Tibial nerve (tissue), 4 donors: ENCODE measurements around the gene STRIP1. TPM values are rescaled to one million over a fixed set of nuclear protein-coding genes. Genes with fewer than 3 reads are reported as not detected.
A peak's percentile ranks its signal among the peaks of the same experiment; 100 is the strongest.

ENCODE experiments used
- DNase-seq, 2 donors: peaks; one replicate each; pipeline ENCODE4 v3.0.0-alpha.2; 2019; ENCODE audit warnings: low spot score in 2 of 2
- H3K27ac ChIP-seq, 4 donors: fragments of 200-600 bp; sonication (generic) in 3 of 4; one replicate each; pipeline ENCODE4 v1.5.1; 2017 to 2019; ENCODE audit warnings: mild to moderate bottlenecking in 1 of 4
- H3K27me3 ChIP-seq, 2 donors: fragments of 200-600 bp; sonication (generic) in 1 of 2; one replicate each; pipeline versions ENCODE4 v1.5.1 to v1.6.0; 2017 to 2019
- H3K36me3 ChIP-seq, 3 donors: fragments of 200-600 bp; sonication (generic); one replicate each; pipeline ENCODE4 v1.5.1; 2018 to 2019
- H3K4me1 ChIP-seq, 4 donors: fragments of 200-600 bp; sonication (generic) in 3 of 4; one replicate each; pipeline ENCODE4 v1.5.1; 2017 to 2019
- H3K4me3 ChIP-seq, 4 donors: fragments of 200-600 bp; sonication (generic) in 3 of 4; one replicate each; pipeline ENCODE4 v1.5.1; 2017 to 2019; ENCODE audit warnings: mild to moderate bottlenecking in 1 of 4, moderate library complexity in 1 of 4
- H3K9me3 ChIP-seq, 4 donors: fragments of 200-600 bp; sonication (generic) in 3 of 4; one replicate each; pipeline ENCODE4 v1.5.1; 2017 to 2019
- CTCF ChIP-seq, 5 experiments: fragments of 200-600 bp in 3 of 5; fragments of 450-650 bp in 2 of 5; sonication (generic) in 3 of 5; IDR thresholded peaks; one replicate each; pipeline ENCODE4 v1.5.1; 2016 to 2019; ENCODE audit warnings: antibody characterized with exemption in 5 of 5, mild to moderate bottlenecking in 3 of 5, moderate library complexity in 2 of 5
- EP300 ChIP-seq, 2 donors: sonication (generic); formaldehyde crosslinking; IDR thresholded peaks; one replicate each; pipeline ENCODE4 v1.6.1; 2017; ENCODE audit warnings: antibody characterized with exemption in 2 of 2, mild to moderate bottlenecking in 1 of 2
- POLR2A ChIP-seq, 2 donors: fragments of 450-650 bp; IDR thresholded peaks; one replicate each; pipeline ENCODE4 v1.6.1; 2017; ENCODE audit warnings: antibody characterized with exemption in 2 of 2, mild to moderate bottlenecking in 2 of 2, moderate library complexity in 2 of 2
- WGBS, 2 donors: methylation state at CpG; one replicate each; pipeline ENCODE4 v1.1.5; 2018; 5-methylcytosine and 5-hydroxymethylcytosine counted together
- total RNA-seq, 4 donors: library from RNA; depleted of rRNA; stranded (reverse); fragments of >200 nt; gene quantifications; one replicate each; pipeline ENCODE4 v1.1.0, GENCODE V29; 2016

STRIP1 gene
- total RNA-seq, 4 donors from 2014 or later, result 37.7 to 43.5 (median 39.7) TPM

- DNase-seq, result peak in 1 of 2 donors; percentile 7
- H3K4me1 ChIP-seq, result peaks cover 0 to 13% (median 5%) of the 10 kb centered on the region in 4 donors
- TF ChIP-seq POLR2A (IDR thresholded peaks at IDR 0.05) (no peak), CTCF (IDR thresholded peaks at IDR 0.05) (no peak), EP300 (IDR thresholded peaks at IDR 0.05) (no peak)
- 30 to 37% methylated on average over 15 of the region's 15 CpGs for WGBS, 2 donors
- H3K27ac ChIP-seq, result peak overlapping the region in 3 of 4 donors; percentile 74 to 80 (median 76)
- H3K27me3 ChIP-seq, result peaks cover 0 to 17% of the 10 kb centered on the region in 2 donors
- H3K4me3 ChIP-seq, result peak overlapping the region; percentile 57 to 72 (median 61)
- H3K36me3 ChIP-seq, result no peaks in the 10 kb centered on the region
- H3K9me3 ChIP-seq, result no peaks in the 10 kb centered on the region
These were observed 48.8 kb downstream of the STRIP1 start for GRCh38 chr1:110083061-110083865.

GRCh38 chr1:110083866-110084226 lies 49.4 kb downstream of the STRIP1 start:
- no peaks in the 10 kb centered on the region for H3K9me3 ChIP-seq
- peak overlapping the region; percentile 28 to 80 (median 75) for H3K27ac ChIP-seq
- H3K4me1 ChIP-seq, result peaks cover 0 to 13% (median 5%) of the 10 kb centered on the region in 4 donors
- DNase-seq, result no peak
- TF ChIP-seq EP300 (IDR thresholded peaks at IDR 0.05) (no peak), CTCF (IDR thresholded peaks at IDR 0.05) (no peak), POLR2A (IDR thresholded peaks at IDR 0.05) (no peak)
- H3K4me3 ChIP-seq, result peak overlapping the region; percentile 57 to 72 (median 61)
- WGBS, 2 donors, result 0 to 8% methylated on average over 23 to 35 of the region's 37 CpGs
- no peaks in the 10 kb centered on the region for H3K36me3 ChIP-seq
- peaks cover 0 to 17% of the 10 kb centered on the region in 2 donors for H3K27me3 ChIP-seq

- WGBS, 2 donors, result 4 to 6% methylated on average over 39 to 65 of the region's 72 CpGs
- TF ChIP-seq POLR2A (IDR thresholded peaks at IDR 0.05), result no peak
- peak in 1 of 2 donors; percentile 50 for TF ChIP-seq EP300 (IDR thresholded peaks at IDR 0.05)
- H3K27ac ChIP-seq, result peak overlapping the region; percentile 28 to 80 (median 75)
- H3K36me3 ChIP-seq, result no peaks in the 10 kb centered on the region
- no peaks in the 10 kb centered on the region for H3K9me3 ChIP-seq
- peaks cover 0 to 17% of the 10 kb centered on the region in 2 donors for H3K27me3 ChIP-seq
- DNase-seq, result peak in 1 of 2 donors; percentile 12
- peaks cover 0 to 13% (median 5%) of the 10 kb centered on the region in 4 donors for H3K4me1 ChIP-seq
- H3K4me3 ChIP-seq, result peak overlapping the region; percentile 57 to 72 (median 61)
These were observed 50.0 kb downstream of the STRIP1 start for GRCh38 chr1:110084227-110085078.

GRCh38 chr1:110085671-110086070 lies 51.2 kb downstream of the STRIP1 start:
- H3K27ac ChIP-seq, result no peak overlapping the region

More at GRCh38 chr1:110085671-110086070, 51.2 kb downstream of the STRIP1 start:
- Histone ChIP-seq H3K27me3 (peaks cover 0 to 17% of the 10 kb centered on the region in 2 donors), H3K4me1 (peaks cover 0 to 13% (median 5%) of the 10 kb centered on the region in 4 donors), H3K9me3 (no peaks in the 10 kb centered on the region), H3K36me3 (no peaks in the 10 kb centered on the region), H3K4me3 (no peak overlapping the region)
- TF ChIP-seq EP300 (IDR thresholded peaks at IDR 0.05) (no peak), CTCF (IDR thresholded peaks at IDR 0.05) (no peak), POLR2A (IDR thresholded peaks at IDR 0.05) (no peak)
- 70 to 84% methylated on average over 5 of the region's 5 CpGs for WGBS, 2 donors
- DNase-seq, result no peak
